HepG2 (cell line): ENCODE data around the gene EXOC3L4. TPM values are rescaled to one million over a fixed set of nuclear protein-coding genes. Genes with fewer than 3 reads are reported as not detected.

Source experiments
- ATAC-seq: fragments of 200-7000 bp; cut with Tn5 transposase; 3 replicates; pipeline ENCODE4 v1.9.1; 2020; ENCODE audit warnings: mild to moderate bottlenecking, moderate library complexity
- Bru-seq: library from RNA; stranded (reverse); fragments of 400-500 nt; gene quantifications from one replicate; lab custom pipeline; 2021; lab: Mats Ljungman, UMichigan
- BruChase-seq, 2 experiments: library from RNA; stranded (reverse); fragments of 400-500 nt; gene quantifications; one replicate each; lab custom pipeline; 2021; lab: Mats Ljungman, UMichigan
- BruUV-seq: library from RNA; stranded (reverse); fragments of 400-500 nt; replicated peaks from 2 replicates; lab custom pipeline; 2021; lab: Mats Ljungman, UMichigan
- CTCF ChIA-PET: fragments of 300-600 bp; formaldehyde crosslinking; extraction: SDS; loops from one replicate; lab custom pipeline; 2021; ENCODE audit warnings: low total read pairs, inconsistent platforms, low intra/inter-chr PET ratio; lab: Yijun Ruan, JAX
- POLR2A ChIA-PET: fragments of 350-600 bp; sonication (Branson Sonifier 250); formaldehyde crosslinking; loops from one replicate; lab custom pipeline; 2020; ENCODE audit warnings: antibody characterized with exemption, inconsistent platforms; lab: Yijun Ruan, JAX
- DNase-seq: peaks from one replicate; pipeline ENCODE4 v3.0.0-alpha.2; 2015; ENCODE audit warnings: low spot score
- FAIRE-seq: peaks from 3 replicates; lab custom pipeline; 2011; peaks lifted over from hg19 to GRCh38; lab: Jason Lieb, UNC
- H2AFZ ChIP-seq: one replicate; pipeline ENCODE4 v1.6.1; 2011; ENCODE audit warnings: low read length, inconsistent platforms
- H3K27ac ChIP-seq: fragments of 300-600 bp; 3 replicates; pipeline ENCODE4 v1.8.0; 2011; ENCODE audit warnings: mixed run types, mild to moderate bottlenecking, mixed read lengths, low read length, inconsistent platforms; ENCODE audit not compliant: insufficient read depth; ENCODE audit errors: extremely low read length
- H3K27me3 ChIP-seq, 2 experiments: fragments of 200-600 bp in 1 of 2; 2 replicates in 1 of 2; 3 replicates in 1 of 2; pipeline versions ENCODE4 v1.6.0 to v1.8.0; 2011; ENCODE audit warnings: low read length in 2 of 2, mild to moderate bottlenecking in 2 of 2, moderate library complexity in 2 of 2, inconsistent platforms in 1 of 2; ENCODE audit not compliant: insufficient read depth in 2 of 2, control insufficient read depth in 1 of 2
- H3K36me3 ChIP-seq, 2 experiments: fragments of 200-600 bp in 1 of 2; replicated peaks in 1 of 2; 2 replicates in 1 of 2; 3 replicates in 1 of 2; pipeline versions ENCODE4 v1.5.1 to v1.8.0; 2011; ENCODE audit warnings: low read length in 2 of 2, inconsistent platforms in 1 of 2; ENCODE audit not compliant: insufficient read depth in 2 of 2, control insufficient read depth in 1 of 2
- H3K4me1 ChIP-seq: 2 replicates; pipeline ENCODE4 v1.5.1; 2012; ENCODE audit warnings: low read length, inconsistent platforms; ENCODE audit not compliant: insufficient read depth
- H3K4me2 ChIP-seq: 2 replicates; pipeline ENCODE4 v1.6.0; 2011; ENCODE audit warnings: low read depth, low read length, inconsistent platforms
- H3K4me3 ChIP-seq, 3 experiments: fragments of 200-600 bp in 1 of 3; sonication (generic), shearing (Covaris generic) in 1 of 3; replicated peaks in 1 of 3; 2 replicates each; pipeline ENCODE4 v1.5.1; 2011 to 2016; ENCODE audit warnings: low read length in 3 of 3, inconsistent platforms in 2 of 3, low read depth in 2 of 3, mild to moderate bottlenecking in 2 of 3, control low read depth in 1 of 3, mixed read lengths in 1 of 3; ENCODE audit not compliant: insufficient read depth in 1 of 3
- H3K79me2 ChIP-seq: one replicate; pipeline ENCODE4 v1.6.1; 2011; ENCODE audit warnings: low read length, inconsistent platforms; ENCODE audit not compliant: insufficient read depth
- H3K9ac ChIP-seq: 2 replicates; pipeline ENCODE4 v1.6.0; 2011; ENCODE audit warnings: mild to moderate bottlenecking, low read depth, low read length, inconsistent platforms; ENCODE audit not compliant: insufficient read depth
- H3K9me3 ChIP-seq: 2 replicates; pipeline ENCODE4 v1.5.1; 2012; ENCODE audit warnings: mild to moderate bottlenecking, low read length
- H4K20me1 ChIP-seq: 2 replicates; pipeline ENCODE4 v1.6.0; 2011; ENCODE audit warnings: inconsistent platforms, mild to moderate bottlenecking, low read length, moderate library complexity; ENCODE audit not compliant: insufficient read depth
- ARID2 ChIP-seq: sonication (generic); formaldehyde crosslinking; IDR thresholded peaks from 2 replicates; pipeline ENCODE4 v1.8.1; 2022; ENCODE audit warnings: mild to moderate bottlenecking, missing genetic modification reagents, borderline replicate concordance
- HINFP ChIP-seq: sonication (generic); formaldehyde crosslinking; IDR thresholded peaks from 2 replicates; pipeline ENCODE4 v1.4.0; 2020; ENCODE audit warnings: low read depth, mild to moderate bottlenecking, missing genetic modification reagents
- HMG20B ChIP-seq: conservative IDR thresholded peaks from 2 replicates; pipeline ENCODE4 v1.6.1; 2016; ENCODE audit warnings: missing genetic modification reagents, missing compliant biosample characterization
- HNRNPK ChIP-seq: fragments of 200-400 bp; formaldehyde crosslinking; IDR thresholded peaks from 2 replicates; pipeline ENCODE4 v1.6.1; 2018; ENCODE audit warnings: low read length, low read depth, moderate library complexity, mild to moderate bottlenecking; ENCODE audit not compliant: poor library complexity, severe bottlenecking
- KLF16 ChIP-seq, 2 experiments: sonication (generic) in 1 of 2; formaldehyde crosslinking in 1 of 2; IDR thresholded peaks; 2 replicates each; pipeline versions ENCODE4 v1.6.1 to v1.8.0; 2016 to 2023; ENCODE audit warnings: missing genetic modification reagents in 2 of 2, missing compliant biosample characterization in 1 of 2
- MATR3 ChIP-seq: sonication (generic); formaldehyde crosslinking; IDR thresholded peaks from 2 replicates; pipeline ENCODE4 v1.4.0; 2020; ENCODE audit warnings: missing genetic modification reagents
- PCBP1 ChIP-seq: fragments of 200-400 bp; formaldehyde crosslinking; IDR thresholded peaks from 2 replicates; pipeline ENCODE4 v1.6.1; 2017; ENCODE audit warnings: mild to moderate bottlenecking, low read depth, low read length, borderline replicate concordance
- SMARCC2 ChIP-seq: fragments of 450-650 bp; IDR thresholded peaks from 2 replicates; pipeline ENCODE4 v1.6.1; 2017; ENCODE audit warnings: antibody characterized with exemption, mild to moderate bottlenecking
- SNAI1 ChIP-seq: sonication (generic); formaldehyde crosslinking; IDR thresholded peaks from 2 replicates; pipeline ENCODE4 v1.5.0; 2020; ENCODE audit warnings: mild to moderate bottlenecking, missing genetic modification reagents, borderline replicate concordance
- ZFP82 ChIP-seq: sonication (generic); formaldehyde crosslinking; IDR thresholded peaks from 2 replicates; pipeline ENCODE4 v1.5.1; 2020; ENCODE audit warnings: mild to moderate bottlenecking, missing genetic modification reagents, borderline replicate concordance
- ZNF30 ChIP-seq: sonication (generic); formaldehyde crosslinking; IDR thresholded peaks from 2 replicates; pipeline ENCODE4 v1.5.0; 2020; ENCODE audit warnings: mild to moderate bottlenecking, missing genetic modification reagents
- ZNF709 ChIP-seq: sonication (generic); formaldehyde crosslinking; IDR thresholded peaks from 2 replicates; pipeline ENCODE4 v1.5.0; 2020; ENCODE audit warnings: mild to moderate bottlenecking, missing genetic modification reagents
- ZNF740 ChIP-seq: sonication (generic); formaldehyde crosslinking; IDR thresholded peaks from 2 replicates; pipeline ENCODE4 v1.4.0; 2020; ENCODE audit warnings: missing genetic modification reagents
- ZSCAN9 ChIP-seq: IDR thresholded peaks from 2 replicates; pipeline ENCODE4 v1.6.1; 2016; ENCODE audit warnings: borderline replicate concordance
- WGBS: methylation state at CpG from one replicate; pipeline ENCODE4 v1.1.6; 2017; ENCODE audit warnings: low lambda C conversion rate; 5-methylcytosine and 5-hydroxymethylcytosine counted together
- in situ Hi-C: cut with HindIII; loops from 2 replicates; pipeline ENCODE4 v1.10.0; 2017; ENCODE audit warnings: low pct_unique_long_range_greater_than_20kb; ENCODE audit not compliant: extremely low pct_ligation_motif_present
- intact Hi-C: fragments of 100-400 bp; cut with micrococcal nuclease; formaldehyde crosslinking; loops from one replicate; pipeline ENCODE4 v1.10.0; 2022; ENCODE audit not compliant: unreplicated experiment
- long read RNA-seq, 2 experiments: library from RNA in 1 of 2; library from polyadenylated mRNA in 1 of 2; stranded (forward) in 1 of 2; unstranded in 1 of 2; transcript quantifications; one replicate each; pipeline ENCODE4 v2.0.0, GENCODE V29; 2019 to 2022
- polyA minus RNA-seq, 3 experiments: library from RNA; depleted of rRNA, polyadenylated mRNA; stranded (reverse); fragments of >200 nt; gene quantifications; 2 replicates each; pipeline ENCODE4 v1.2.3, GENCODE V29; 2011; ENCODE audit warnings: low replicate concordance in 1 of 3
- polyA plus RNA-seq, 8 experiments: library from polyadenylated mRNA; depleted of rRNA in 3 of 8; stranded (reverse) in 7 of 8; unstranded in 1 of 8; fragments of >200 nt; fragmentation: Illumina TruSeq in 4 of 8; extraction: Trizol in 4 of 8; gene quantifications; 2 replicates each; pipeline versions ENCODE4 v1.2.1 to v1.2.3, GENCODE V29; 2011 to 2016; ENCODE audit warnings: low read depth in 4 of 8, missing spikeins in 1 of 8, mixed read lengths in 1 of 8; ENCODE audit not compliant: insufficient read depth in 1 of 8
- total RNA-seq, 5 experiments: library from RNA; depleted of rRNA; stranded (reverse); fragments of >200 nt; fragmentation: Illumina TruSeq; extraction: Trizol; gene quantifications; 2 replicates each; pipeline ENCODE4 v1.2.3, GENCODE V29; 2016; ENCODE audit warnings: low read depth in 1 of 5

Gene EXOC3L4
- total RNA-seq (2016; rRNA removed; fragmentation: Illumina TruSeq; extraction: Trizol): 11.3 and 27.0 TPM in 2 replicates
- 6.3 and 6.7 TPM in 2 replicates for total RNA-seq (2016; cell fraction: cytosol; rRNA removed; fragmentation: Illumina TruSeq; extraction: Trizol; ENCODE audit: low read depth)
- total RNA-seq (2016; cell fraction: insoluble cytoplasmic fraction; rRNA removed; fragmentation: Illumina TruSeq; extraction: Trizol): 9.0 and 28.6 TPM in 2 replicates
- 11.1 and 11.5 TPM in 2 replicates for total RNA-seq (2016; cell fraction: membrane; rRNA removed; fragmentation: Illumina TruSeq; extraction: Trizol)
- total RNA-seq (2016; cell fraction: nucleus; rRNA removed; fragmentation: Illumina TruSeq; extraction: Trizol): 32.0 and 33.7 TPM in 2 replicates
- polyA plus RNA-seq (2011; rRNA removed): 11.8 and 21.2 TPM in 2 replicates
- 10.4 and 15.5 TPM in 2 replicates for polyA plus RNA-seq (2011; cell fraction: cytosol; rRNA removed)
- 157 and 161 TPM in 2 replicates for polyA plus RNA-seq (2011; cell fraction: nucleus; rRNA removed)
- polyA plus RNA-seq (2012): 12.5 and 20.1 TPM in 2 replicates
- 4.1 and 4.2 TPM in 2 replicates for polyA plus RNA-seq (2016; cell fraction: cytosol; fragmentation: Illumina TruSeq; extraction: Trizol; ENCODE audit: low read depth)
- 7.6 and 10.6 TPM in 2 replicates for polyA plus RNA-seq (2016; cell fraction: insoluble cytoplasmic fraction; fragmentation: Illumina TruSeq; extraction: Trizol; ENCODE audit: low read depth)
- 6.1 and 7.1 TPM in 2 replicates for polyA plus RNA-seq (2016; cell fraction: membrane; fragmentation: Illumina TruSeq; extraction: Trizol; ENCODE audit: low read depth)
- polyA plus RNA-seq (2016; cell fraction: nucleus; fragmentation: Illumina TruSeq; extraction: Trizol; ENCODE audit: insufficient read depth, low read depth): 105 and 107 TPM in 2 replicates
- polyA minus RNA-seq (2011; rRNA and poly(A)+ RNA removed; ENCODE audit: low replicate concordance): 0.28 and 10.1 TPM in 2 replicates
- 3.4 and 5.3 TPM in 2 replicates for polyA minus RNA-seq (2011; cell fraction: cytosol; rRNA and poly(A)+ RNA removed)
- 24.7 and 29.2 TPM in 2 replicates for polyA minus RNA-seq (2011; cell fraction: nucleus; rRNA and poly(A)+ RNA removed)
- percentile 81 among the genes with signal in this experiment for Bru-seq, nascent RNA
- percentile 56 among the genes with signal in this experiment for BruChase-seq, experiment 1, labeled RNA remaining after a 6-hour chase
- percentile 69 among the genes with signal in this experiment for BruChase-seq, experiment 2, labeled RNA remaining after a 2-hour chase
- long read RNA-seq, experiment 1, partial matches to known transcripts: 0 of 3 reads
- long read RNA-seq, experiment 1, other reads (novel, unspliced or antisense): 3 of 3 reads
- long read RNA-seq, experiment 2, partial matches to known transcripts: 9 of 28 reads
- long read RNA-seq, experiment 2, other reads (novel, unspliced or antisense): 14 of 28 reads

DNA sequence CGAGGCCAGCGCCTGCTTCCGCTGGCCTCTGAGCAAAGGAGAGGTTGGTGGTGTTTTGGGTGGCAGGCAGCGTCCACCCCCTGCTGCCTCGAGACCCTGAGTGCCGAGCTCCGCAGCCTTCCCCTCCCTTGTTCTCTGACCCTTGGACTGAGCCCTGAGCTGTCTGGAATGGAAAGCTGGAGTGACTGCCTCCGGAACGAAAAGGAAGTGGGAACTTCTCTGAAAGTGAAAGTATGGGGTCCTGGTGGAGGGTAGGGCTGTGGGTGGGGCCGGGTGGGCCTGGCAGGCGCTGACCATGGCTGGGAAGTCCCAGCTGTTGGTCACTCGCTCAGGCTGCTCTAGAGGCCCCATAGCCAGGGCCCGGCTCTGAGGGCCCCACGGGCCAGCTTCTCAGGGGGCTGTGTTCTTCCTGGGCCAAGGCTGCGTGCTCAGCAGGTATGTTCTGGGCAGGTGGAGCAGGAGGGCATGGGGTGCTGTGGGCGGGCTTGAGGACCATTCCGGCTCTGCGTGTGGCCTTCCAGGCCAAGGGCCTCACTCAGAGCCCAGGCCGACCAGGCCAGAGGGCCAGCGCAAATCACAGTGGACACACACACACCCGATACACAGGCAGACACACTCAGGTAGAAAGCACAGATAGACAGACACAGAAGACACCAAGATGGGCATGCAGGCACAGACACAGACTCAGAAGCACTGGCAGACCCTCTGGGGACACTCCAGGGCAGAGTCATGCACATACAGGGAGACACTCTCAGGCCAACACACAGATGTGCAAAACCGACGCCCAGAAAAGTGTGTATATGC, at the start of gene EXOC3L4:
Gene EXOC3L4, plus strand, starts transcription at position 320 of the 804 bp plus-strand sequence. CDS start 5,495 bp downstream, outside the sequence.
- peak; percentile 56 for ATAC-seq
- no peaks in the 10 kb centered on the region for H4K20me1 ChIP-seq
- peaks cover 85% of the 10 kb centered on the region for H3K4me1 ChIP-seq
- peak within 1 kb of the TSS; percentile 70 for H2AFZ ChIP-seq
- intact Hi-C loops: no loop called here
- in situ Hi-C loops: no loop called here
- peak within 1 kb of the TSS; percentile 96 for H3K4me2 ChIP-seq
- peak within 1 kb of the TSS; percentile 84 for H3K27ac ChIP-seq
- H3K9me3 ChIP-seq: no peaks in the 10 kb centered on the region
- ChIA-PET CTCF (interaction anchor here (1.1 kb wide), 1 partner anchor 47 kb away, joined by 4 read pairs; no protein-coding TSS in a partner anchor), POLR2A (interaction anchor here (0.6 to 2.6 kb wide), 10 partner anchors 8 to 249 kb away, joined by 3 to 39 read pairs (median 3); partner anchors contain the start of gene EIF5)
- H3K36me3 ChIP-seq: no peaks in the 10 kb centered on the region
- H3K79me2 ChIP-seq: peaks cover 17% of the 10 kb centered on the region
- FAIRE-seq: peak; percentile 71
- H3K9ac ChIP-seq: peak within 1 kb of the TSS; percentile 83
- H3K27me3 ChIP-seq: peaks cover 0 to 8% of the 10 kb centered on the region in 2 experiments; a peak in 2 of 5 replicates
- peak within 1 kb of the TSS; percentile 82 to 94 (median 86) for H3K4me3 ChIP-seq
- 1% methylated on average over 16 of the region's 23 CpGs for WGBS
- no TSS peak for BruUV-seq
- peak; percentile 76 for DNase-seq
- TF ChIP-seq ZNF709 (CRISPR knock-in tag) (no peak; the same call in 1 of the 2 replicates), HINFP (CRISPR knock-in tag) (0 out of 2 replicates have a peak, but pooled peaks have one; percentile 14), ZNF30 (CRISPR knock-in tag) (no peak), ZFP82 (peak; percentile 61; the same call in 1 of the 2 replicates), KLF16 (CRISPR knock-in tag; IDR thresholded peaks at IDR 0.05) (no peak), MATR3 (CRISPR knock-in tag) (no peak), ZNF740 (CRISPR knock-in tag) (0 out of 2 replicates have a peak, but pooled peaks have one; percentile 44), SMARCC2 (no peak), ARID2 (CRISPR knock-in tag) (no peak), HNRNPK (no peak), SNAI1 (CRISPR knock-in tag) (peak; percentile 87; the same call in 1 of the 2 replicates), HMG20B (CRISPR knock-in tag) (no peak), PCBP1 (no peak), ZSCAN9 (CRISPR knock-in tag) (no peak; the same call in 1 of the 2 replicates)
